ENCODE data around the gene MMP28.

GRCh38 chr17:35761601-35762000, 33.8 kb downstream of the MMP28 start:
- TF ChIP-seq CTCF (IDR thresholded peaks at IDR 0.05), result no peak
- no peak for TF ChIP-seq POLR2A (IDR thresholded peaks at IDR 0.05)
- no peak for TF ChIP-seq POLR2AphosphoS5 (IDR thresholded peaks at IDR 0.05)

All from breast epithelium (tissue), 3 donors.